H1 (cell line): ENCODE data around the gene SLC25A5. TPM values are rescaled to one million over a fixed set of nuclear protein-coding genes. Genes with fewer than 3 reads are reported as not detected.

ENCODE experiments used
- CTCF ChIA-PET: fragments of 300-600 bp; sonication (Branson Sonifier 250); formaldehyde crosslinking; loops from one replicate; lab custom pipeline; 2021; ENCODE audit not compliant: partially characterized antibody; lab: Charles Lee
- POLR2A ChIA-PET: fragments of 300-600 bp; sonication (Branson Sonifier 250); formaldehyde crosslinking; loops from one replicate; lab custom pipeline; 2021; ENCODE audit warnings: inconsistent platforms; ENCODE audit not compliant: partially characterized antibody; lab: Charles Lee
- DNase-seq, 2 experiments: peaks; one replicate each; pipeline versions ENCODE4 v3.0.0 to v3.0.0-alpha.2; 2010 to 2022; ENCODE audit warnings: low spot score in 2 of 2, low read depth in 1 of 2, mixed read lengths in 1 of 2
- FAIRE-seq: peaks from 2 replicates; lab custom pipeline; 2011; peaks lifted over from hg19 to GRCh38; lab: Jason Lieb, UNC
- H2AFZ ChIP-seq: 2 replicates; pipeline ENCODE4 v1.8.1; 2012; ENCODE audit warnings: low read length, inconsistent platforms
- H2AK5ac ChIP-seq: 2 replicates; pipeline ENCODE4 v1.6.1; 2013; ENCODE audit warnings: low read depth, low read length
- H2BK120ac ChIP-seq: replicated peaks from 2 replicates; pipeline ENCODE3; 2013; ENCODE audit warnings: low read depth, low read length, inconsistent platforms
- H2BK12ac ChIP-seq: 2 replicates; pipeline ENCODE4 v1.6.1; 2013; ENCODE audit warnings: low read depth, low read length
- H2BK15ac ChIP-seq: 2 replicates; pipeline ENCODE4 v1.6.1; 2013; ENCODE audit warnings: low read length
- H2BK20ac ChIP-seq: 2 replicates; pipeline ENCODE4 v1.6.1; 2013; ENCODE audit warnings: low read length
- H2BK5ac ChIP-seq: 2 replicates; pipeline ENCODE4 v1.6.1; 2013; ENCODE audit warnings: low read depth, low read length
- H3K14ac ChIP-seq: 2 replicates; pipeline ENCODE4 v1.6.1; 2013; ENCODE audit warnings: inconsistent platforms; ENCODE audit not compliant: insufficient read length
- H3K18ac ChIP-seq: 2 replicates; pipeline ENCODE4 v1.6.1; 2013; ENCODE audit warnings: low read length; ENCODE audit errors: extremely low read depth
- H3K23ac ChIP-seq: 2 replicates; pipeline ENCODE4 v1.6.1; 2013; ENCODE audit warnings: inconsistent platforms; ENCODE audit not compliant: insufficient read length
- H3K23me2 ChIP-seq: 2 replicates; pipeline ENCODE4 v1.6.1; 2013; ENCODE audit warnings: low read depth, low read length
- H3K27ac ChIP-seq: 2 replicates; pipeline ENCODE4 v1.6.1; 2011; ENCODE audit warnings: low read depth, low read length, inconsistent platforms
- H3K27me3 ChIP-seq, 4 experiments: replicated peaks in 1 of 4; 1 replicate in 1 of 4; 2 replicates in 3 of 4; pipeline versions ENCODE4 v1.6.1 to v1.8.1; 2011 to 2013; ENCODE audit warnings: low read length in 3 of 4, mild to moderate bottlenecking in 3 of 4, inconsistent platforms in 2 of 4, mixed read lengths in 2 of 4, moderate library complexity in 1 of 4; ENCODE audit not compliant: control insufficient read depth in 3 of 4, insufficient read depth in 3 of 4; ENCODE audit errors: extremely low read depth in 1 of 4
- H3K36me3 ChIP-seq, 4 experiments: 2 replicates each; pipeline versions ENCODE4 v1.6.1 to v1.8.1; 2011 to 2013; ENCODE audit warnings: mild to moderate bottlenecking in 4 of 4, low read length in 3 of 4, moderate library complexity in 2 of 4, control low read depth in 1 of 4, inconsistent platforms in 1 of 4; ENCODE audit not compliant: insufficient read depth in 4 of 4, control insufficient read depth in 2 of 4
- H3K4ac ChIP-seq: replicated peaks from 2 replicates; pipeline ENCODE3; 2013; ENCODE audit warnings: low read length, low read depth, mixed read lengths, inconsistent platforms; ENCODE audit not compliant: insufficient read length
- H3K4me1 ChIP-seq, 4 experiments: replicated peaks in 1 of 4; 1 replicate in 1 of 4; 2 replicates in 3 of 4; pipeline versions ENCODE4 v1.6.1 to v1.8.1; 2011 to 2013; ENCODE audit warnings: low read length in 3 of 4, inconsistent platforms in 2 of 4, mixed read lengths in 1 of 4; ENCODE audit not compliant: insufficient read depth in 4 of 4, control insufficient read depth in 3 of 4
- H3K4me2 ChIP-seq, 2 experiments: 2 replicates each; pipeline versions ENCODE4 v1.6.1 to v1.8.1; 2011 to 2013; ENCODE audit warnings: low read depth in 2 of 2, low read length in 2 of 2, control low read depth in 1 of 2, inconsistent platforms in 1 of 2, mild to moderate bottlenecking in 1 of 2; ENCODE audit not compliant: insufficient read depth in 1 of 2
- H3K4me3 ChIP-seq, 4 experiments: fragments of 200-600, 300-600 bp in 1 of 4; sonication (generic), shearing (Covaris generic), sonication (Bioruptor Twin) in 1 of 4; 2 replicates each; pipeline versions ENCODE4 v1.5.1 to v1.8.1; 2011 to 2016; ENCODE audit warnings: low read length in 4 of 4, low read depth in 3 of 4, control low read depth in 2 of 4, inconsistent platforms in 2 of 4, mild to moderate bottlenecking in 2 of 4, mixed read lengths in 1 of 4, moderate library complexity in 1 of 4; ENCODE audit not compliant: insufficient read depth in 2 of 4; ENCODE audit errors: extremely low read depth in 1 of 4
- H3K56ac ChIP-seq: replicated peaks from 2 replicates; pipeline ENCODE3; 2013; ENCODE audit warnings: low read depth, mild to moderate bottlenecking, mixed read lengths, low read length, inconsistent platforms; ENCODE audit not compliant: insufficient read length
- H3K79me1 ChIP-seq: 2 replicates; pipeline ENCODE4 v1.6.1; 2013; ENCODE audit warnings: low read depth, low read length, control low read depth
- H3K79me2 ChIP-seq, 2 experiments: 2 replicates each; pipeline versions ENCODE4 v1.6.1 to v1.8.1; 2012 to 2013; ENCODE audit warnings: low read length in 2 of 2, mild to moderate bottlenecking in 2 of 2, inconsistent platforms in 1 of 2; ENCODE audit not compliant: insufficient read depth in 2 of 2, control insufficient read depth in 1 of 2
- H3K9ac ChIP-seq, 4 experiments: replicated peaks in 1 of 4; 1 replicate in 1 of 4; 2 replicates in 3 of 4; pipeline versions ENCODE4 v1.6.1 to v1.8.1; 2011 to 2013; ENCODE audit warnings: low read depth in 3 of 4, low read length in 3 of 4, control low read depth in 2 of 4, mild to moderate bottlenecking in 2 of 4, moderate library complexity in 2 of 4, inconsistent platforms in 1 of 4; ENCODE audit errors: extremely low read depth in 1 of 4
- H3K9me3 ChIP-seq, 2 experiments: 2 replicates each; pipeline versions ENCODE4 v1.6.1 to v1.8.1; 2012 to 2013; ENCODE audit warnings: mild to moderate bottlenecking in 2 of 2, moderate library complexity in 2 of 2, control low read depth in 1 of 2, inconsistent platforms in 1 of 2, low read depth in 1 of 2, low read length in 1 of 2, mixed read lengths in 1 of 2; ENCODE audit not compliant: insufficient read depth in 2 of 2
- H4K20me1 ChIP-seq, 2 experiments: replicated peaks in 1 of 2; 2 replicates each; pipeline versions ENCODE3 to v1.8.1; 2011 to 2013; ENCODE audit warnings: inconsistent platforms in 2 of 2, low read length in 2 of 2, mild to moderate bottlenecking in 1 of 2; ENCODE audit not compliant: insufficient read depth in 2 of 2, control insufficient read depth in 1 of 2
- H4K5ac ChIP-seq: 2 replicates; pipeline ENCODE4 v1.6.1; 2013; ENCODE audit warnings: low read length, low read depth, mixed read lengths, inconsistent platforms; ENCODE audit not compliant: insufficient read length
- H4K8ac ChIP-seq: 2 replicates; pipeline ENCODE4 v1.8.0; 2013; ENCODE audit warnings: mild to moderate bottlenecking, moderate library complexity, low read length, inconsistent platforms; ENCODE audit not compliant: insufficient read depth; ENCODE audit errors: extremely low read depth
- H4K91ac ChIP-seq: replicated peaks from 2 replicates; pipeline ENCODE3; 2013; ENCODE audit warnings: low read length, mixed read lengths, inconsistent platforms; ENCODE audit not compliant: insufficient read length
- EZH2 ChIP-seq: fragments of 200-600 bp; sonication (generic); IDR thresholded peaks from 2 replicates; pipeline ENCODE4 v1.7.1; 2012; ENCODE audit warnings: low read depth, mild to moderate bottlenecking, moderate library complexity, low read length, inconsistent platforms; ENCODE audit not compliant: severe bottlenecking
- JUN ChIP-seq: IDR thresholded peaks from 2 replicates; pipeline ENCODE4 v1.6.1; 2011; ENCODE audit warnings: low read depth, mild to moderate bottlenecking, improper control_type of control experiment, low read length
- SP1 ChIP-seq: IDR thresholded peaks from 2 replicates; pipeline ENCODE4 v1.6.1; 2011; ENCODE audit warnings: low read depth, low read length
- WGBS, 2 experiments: shearing (Covaris generic) in 1 of 2; methylation state at CpG; one replicate each; pipeline versions ENCODE4 v1.1.6 to v1.1.7; 2013 to 2015; ENCODE audit warnings: low lambda C conversion rate in 2 of 2, mixed read lengths in 2 of 2, inconsistent platforms in 1 of 2, low coverage in 1 of 2, missing lambda C conversion rate in 1 of 2; ENCODE audit not compliant: insufficient replicate concordance in 2 of 2, insufficient coverage in 1 of 2, insufficient read length in 1 of 2; ENCODE audit errors: extremely low coverage in 1 of 2, missing lambda C conversion rate in 1 of 2; 5-methylcytosine and 5-hydroxymethylcytosine counted together
- polyA plus RNA-seq, 7 experiments: library from polyadenylated mRNA; depleted of rRNA in 3 of 7; stranded (reverse) in 5 of 7; unstranded in 2 of 7; fragments of >200 nt in 5 of 7; fragments of 200-250 nt in 2 of 7; gene quantifications; 1 replicate in 5 of 7; 2 replicates in 1 of 7; 4 replicates in 1 of 7; pipeline versions ENCODE4 v1.2.1 to v1.2.3, GENCODE V29; 2011 to 2013; ENCODE audit warnings: missing spikeins in 2 of 7, mixed read lengths in 2 of 7
- total RNA-seq: library from RNA; stranded (reverse); fragmentation: NEBNext Ultra II Directional; extraction: Animal tissue kit (Norgen Biotek cat#: 25700); gene quantifications from 2 replicates; pipeline ENCODE4 v1.2.1, GENCODE V29; 2021

The SLC25A5 gene
- total and polyA plus RNA-seq, 2 of the 8 experiments (the other 6 are each of a cell fraction or from before 2014, with no cell fraction given): 512 to 727 TPM

GRCh38 chrX:119481323-119481801, 13.1 kb downstream of the SLC25A5 start:
- Histone ChIP-seq H3K27me3 (peaks cover 0 to 10% (median 2%) of the 10 kb centered on the region in 4 experiments; a peak in 1 of 7 replicates), H3K4ac (no peak overlapping the region), H3K23ac (no peak overlapping the region), H3K79me1 (no peaks in the 10 kb centered on the region), H3K79me2 (no peaks in the 10 kb centered on the region), H4K5ac (no peak overlapping the region), H2BK15ac (no peak overlapping the region), H4K20me1 (no peaks in the 10 kb centered on the region), H2AK5ac (no peak overlapping the region), H3K18ac (no peak overlapping the region), H3K9ac (no peak overlapping the region), H3K4me3 (no peak overlapping the region), H2BK12ac (no peak overlapping the region), H3K56ac (no peak overlapping the region), H3K4me1 (no peaks in the 10 kb centered on the region; a peak in 1 of 7 replicates), H2BK5ac (no peak overlapping the region), H3K23me2 (no peaks in the 10 kb centered on the region; the same call in 1 of the 2 replicates), H3K36me3 (no peaks in the 10 kb centered on the region), H2AFZ (no peak overlapping the region), H2BK120ac (no peak overlapping the region), H3K14ac (no peak overlapping the region), H4K91ac (no peak overlapping the region), H2BK20ac (no peak overlapping the region), H4K8ac (no peak overlapping the region), H3K4me2 (no peak overlapping the region; a peak in 1 of 4 replicates), H3K9me3 (no peaks in the 10 kb centered on the region), H3K27ac (no peak overlapping the region)
- FAIRE-seq: no peak
- CTCF ChIA-PET: interaction anchor here (0.6 to 4.7 kb wide), 8 partner anchors 8 to 207 kb away, joined by 3 to 28 read pairs (median 6); partner anchors contain the start of gene SLC25A5
- no peak for DNase-seq
- WGBS, 2 experiments: 100% methylated on average over 3 of the region's 4 CpGs; no CpG with 5 or more reads in 1 of the 2 experiments
- POLR2A ChIA-PET: interaction anchor here (1.1 to 1.3 kb wide), 2 partner anchors 13 to 244 kb away, joined by 3 to 6 read pairs; partner anchors contain the start of gene SLC25A5
- TF ChIP-seq JUN (no peak), EZH2 (no peak), SP1 (no peak)
